OCI-LY1 (cell line): ENCODE measurements around the gene FADS6.

Experiments used
- H2AFZ ChIP-seq: fragments of 200-600 bp; sonication (generic), shearing (Covaris generic); 2 replicates; pipeline ENCODE4 v1.6.0; 2014; ENCODE audit warnings: antibody characterized with exemption, mild to moderate bottlenecking, low read length
- H3F3A ChIP-seq: fragments of 200-600 bp; sonication (generic), shearing (Covaris generic); 2 replicates; pipeline ENCODE4 v1.6.0; 2014; ENCODE audit warnings: mild to moderate bottlenecking, antibody characterized with exemption, low read length, moderate library complexity; ENCODE audit not compliant: insufficient read depth
- H3K27ac ChIP-seq: fragments of 200-600 bp; sonication (generic); 2 replicates; pipeline ENCODE4 v1.5.1; 2014; ENCODE audit warnings: low read length, mixed run types, mild to moderate bottlenecking, low read depth; ENCODE audit not compliant: poor library complexity, severe bottlenecking
- H3K27me3 ChIP-seq: fragments of 200-600 bp; sonication (generic); 2 replicates; pipeline ENCODE4 v1.6.0; 2014; ENCODE audit warnings: antibody characterized with exemption, mild to moderate bottlenecking, low read length, moderate library complexity; ENCODE audit not compliant: insufficient read depth
- H3K36me3 ChIP-seq: fragments of 200-600 bp; sonication (generic); 2 replicates; pipeline ENCODE4 v1.6.1; 2014; ENCODE audit warnings: mild to moderate bottlenecking, antibody characterized with exemption, low read length, moderate library complexity, mixed read lengths; ENCODE audit not compliant: insufficient read depth
- H3K4me1 ChIP-seq: fragments of 200-600 bp; sonication (generic); 2 replicates; pipeline ENCODE4 v1.5.1; 2014; ENCODE audit warnings: mild to moderate bottlenecking, low read length, moderate library complexity; ENCODE audit not compliant: insufficient read depth, severe bottlenecking
- H3K4me2 ChIP-seq: fragments of 200-600 bp; sonication (generic), shearing (Covaris generic); 2 replicates; pipeline ENCODE4 v1.6.1; 2014; ENCODE audit warnings: low read length
- H3K4me3 ChIP-seq: fragments of 200-600 bp; sonication (generic); 2 replicates; pipeline ENCODE4 v1.5.1; 2014; ENCODE audit warnings: low read length, low read depth, mild to moderate bottlenecking, mixed read lengths; ENCODE audit not compliant: poor library complexity, severe bottlenecking
- H3K79me2 ChIP-seq: fragments of 200-600 bp; shearing (Covaris generic); 2 replicates; pipeline ENCODE4 v1.6.1; 2016; ENCODE audit warnings: mixed run types, low read length, mixed read lengths; ENCODE audit not compliant: insufficient read depth
- H3K9ac ChIP-seq: fragments of 200-600 bp; sonication (generic), shearing (Covaris generic); 2 replicates; pipeline ENCODE4 v1.6.1; 2014; ENCODE audit warnings: mild to moderate bottlenecking, low read length, mixed read lengths
- H3K9me2 ChIP-seq: fragments of 200-600 bp; sonication (generic), shearing (Covaris generic); 2 replicates; pipeline ENCODE4 v1.6.1; 2014; ENCODE audit warnings: low read depth, mild to moderate bottlenecking, low read length, mixed read lengths
- H3K9me3 ChIP-seq: fragments of 200-600 bp; shearing (Covaris generic); 2 replicates; pipeline ENCODE4 v1.6.1; 2014; ENCODE audit warnings: low read length, mixed read lengths
- H4K20me1 ChIP-seq: fragments of 200-600 bp; sonication (generic), shearing (Covaris generic); 2 replicates; pipeline ENCODE4 v1.6.0; 2016; ENCODE audit warnings: mild to moderate bottlenecking, low read length; ENCODE audit not compliant: insufficient read depth
- EZH2 ChIP-seq: fragments of 200-600 bp; sonication (generic), shearing (Covaris generic); IDR thresholded peaks from 2 replicates; pipeline ENCODE4 v1.8.0; 2017; ENCODE audit warnings: borderline replicate concordance, mixed run types, mild to moderate bottlenecking, antibody characterized with exemption, low read length, moderate library complexity, mixed read lengths
- TF ChIP-seq, protein P1 (sequence below): fragments of 200-600 bp; sonication (generic), shearing (Covaris generic); IDR thresholded peaks from 2 replicates; pipeline ENCODE4 v1.5.1; 2017; ENCODE audit warnings: mild to moderate bottlenecking, antibody characterized with exemption, low read length, moderate library complexity, mixed read lengths

FADS6 gene

DNA sequence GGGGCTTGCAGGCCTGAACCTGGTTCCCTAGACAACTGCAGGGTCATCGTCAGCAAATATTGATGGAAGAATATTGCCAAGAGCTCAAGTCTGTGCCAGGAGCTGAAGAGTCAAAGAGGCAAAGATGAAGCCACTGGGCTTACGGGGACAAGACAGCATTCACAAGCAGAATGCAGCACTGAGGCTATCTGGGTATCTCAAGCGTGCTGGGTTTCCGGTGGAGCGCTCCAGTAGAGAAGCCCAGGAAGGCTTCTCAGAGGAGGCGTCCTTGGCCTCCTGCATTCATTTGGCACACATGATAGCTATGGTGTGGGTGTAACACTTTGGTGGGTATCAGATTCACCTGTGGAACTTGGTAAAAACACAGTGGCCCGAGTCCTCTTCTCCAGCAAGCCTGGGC, 2.9 kb downstream of the FADS6 start:
- TF ChIP-seq, protein P1, sequence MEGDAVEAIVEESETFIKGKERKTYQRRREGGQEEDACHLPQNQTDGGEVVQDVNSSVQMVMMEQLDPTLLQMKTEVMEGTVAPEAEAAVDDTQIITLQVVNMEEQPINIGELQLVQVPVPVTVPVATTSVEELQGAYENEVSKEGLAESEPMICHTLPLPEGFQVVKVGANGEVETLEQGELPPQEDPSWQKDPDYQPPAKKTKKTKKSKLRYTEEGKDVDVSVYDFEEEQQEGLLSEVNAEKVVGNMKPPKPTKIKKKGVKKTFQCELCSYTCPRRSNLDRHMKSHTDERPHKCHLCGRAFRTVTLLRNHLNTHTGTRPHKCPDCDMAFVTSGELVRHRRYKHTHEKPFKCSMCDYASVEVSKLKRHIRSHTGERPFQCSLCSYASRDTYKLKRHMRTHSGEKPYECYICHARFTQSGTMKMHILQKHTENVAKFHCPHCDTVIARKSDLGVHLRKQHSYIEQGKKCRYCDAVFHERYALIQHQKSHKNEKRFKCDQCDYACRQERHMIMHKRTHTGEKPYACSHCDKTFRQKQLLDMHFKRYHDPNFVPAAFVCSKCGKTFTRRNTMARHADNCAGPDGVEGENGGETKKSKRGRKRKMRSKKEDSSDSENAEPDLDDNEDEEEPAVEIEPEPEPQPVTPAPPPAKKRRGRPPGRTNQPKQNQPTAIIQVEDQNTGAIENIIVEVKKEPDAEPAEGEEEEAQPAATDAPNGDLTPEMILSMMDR: no peak
- no peak for TF ChIP-seq EZH2
- Histone ChIP-seq H4K20me1 (no peaks in the 10 kb centered on the region), H3K36me3 (no peaks in the 10 kb centered on the region), H3K9ac (no peak overlapping the region), H3K9me3 (no peaks in the 10 kb centered on the region), H3K4me2 (no peak overlapping the region), H3K4me3 (no peak overlapping the region), H2AFZ (no peak overlapping the region), H3K27ac (no peak overlapping the region), H3F3A (no peaks in the 10 kb centered on the region), H3K4me1 (no peaks in the 10 kb centered on the region), H3K9me2 (no peaks in the 10 kb centered on the region), H3K27me3 (peaks cover 10% of the 10 kb centered on the region; the same call in 1 of the 2 replicates), H3K79me2 (no peaks in the 10 kb centered on the region)

DNA sequence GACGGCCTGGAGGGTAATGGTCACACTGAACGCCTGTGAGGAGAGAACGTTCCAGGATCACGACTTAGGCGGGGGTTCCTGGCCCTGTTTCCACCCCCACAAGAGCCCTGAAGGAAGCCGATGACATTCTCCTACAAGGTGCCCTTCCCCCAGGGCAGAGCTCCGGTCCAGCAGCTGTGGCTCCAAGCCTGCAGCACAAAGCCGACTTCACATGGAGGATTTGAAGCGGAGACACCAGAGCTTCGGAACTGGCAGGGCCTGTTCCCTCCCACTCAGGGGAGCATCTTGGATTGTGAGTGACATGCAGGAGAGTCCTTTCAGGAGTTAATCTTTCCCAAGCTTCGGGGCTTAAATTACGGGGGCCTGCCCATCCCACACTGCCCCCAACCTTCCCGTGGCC, 5.0 kb downstream of the FADS6 start:
- no peaks in the 10 kb centered on the region for H3K9me3 ChIP-seq
- no peaks in the 10 kb centered on the region for H3K9me2 ChIP-seq
- no peaks in the 10 kb centered on the region for H3K36me3 ChIP-seq
- H3K4me3 ChIP-seq: no peak overlapping the region
- H3K9ac ChIP-seq: no peak overlapping the region
- H3F3A ChIP-seq: no peaks in the 10 kb centered on the region
- H3K27ac ChIP-seq: no peak overlapping the region
- H3K4me1 ChIP-seq: no peaks in the 10 kb centered on the region
- TF ChIP-seq EZH2: no peak
- TF ChIP-seq, protein P1: no peak
- no peak overlapping the region for H3K4me2 ChIP-seq
- peaks cover 10% of the 10 kb centered on the region; the same call in 1 of the 2 replicates for H3K27me3 ChIP-seq
- H2AFZ ChIP-seq: no peak overlapping the region
- H3K79me2 ChIP-seq: no peaks in the 10 kb centered on the region
- no peaks in the 10 kb centered on the region for H4K20me1 ChIP-seq

DNA sequence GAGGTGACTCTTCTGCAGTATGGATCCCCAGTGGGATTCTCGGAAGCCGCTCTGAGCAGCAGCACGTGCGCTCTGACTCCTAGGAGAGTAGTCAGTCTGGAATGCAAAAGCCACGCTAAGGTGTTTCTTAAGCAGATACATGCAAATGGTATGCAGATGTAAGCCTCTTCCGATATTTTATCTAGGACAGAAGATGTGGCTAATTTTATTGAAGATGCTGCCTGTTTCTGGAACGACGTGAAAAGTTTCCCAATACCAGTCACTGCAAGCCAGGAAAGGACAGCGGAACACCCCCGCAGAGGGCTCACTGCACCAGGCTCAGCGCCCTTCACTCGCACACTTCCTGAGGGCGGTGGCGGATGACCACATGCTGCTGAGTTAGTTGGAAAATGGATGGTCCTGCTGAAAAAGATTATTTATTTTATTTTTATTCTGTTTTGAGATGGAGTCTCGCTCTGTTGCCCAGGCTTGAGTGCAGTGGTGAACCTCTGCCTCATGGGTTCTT, 10.1 kb downstream of the FADS6 start:
- Histone ChIP-seq H4K20me1 (no peaks in the 10 kb centered on the region), H3K36me3 (no peaks in the 10 kb centered on the region), H2AFZ (no peak overlapping the region), H3K4me3 (no peak overlapping the region), H3K9me2 (no peaks in the 10 kb centered on the region), H3K27ac (no peak overlapping the region), H3K27me3 (peaks cover 20% of the 10 kb centered on the region; the same call in 1 of the 2 replicates), H3K9ac (no peak overlapping the region), H3K4me2 (no peak overlapping the region), H3K4me1 (no peaks in the 10 kb centered on the region), H3F3A (no peaks in the 10 kb centered on the region), H3K79me2 (no peaks in the 10 kb centered on the region), H3K9me3 (no peaks in the 10 kb centered on the region)
- TF ChIP-seq EZH2: no peak
- TF ChIP-seq, protein P1: no peak
